Left ventricle myocardium superior (tissue), 1 donor: Measurements from ENCODE around the gene CHAT. TPM values are rescaled to one million over a fixed set of nuclear protein-coding genes. Genes with fewer than 3 reads are reported as not detected.

Experiments
- ATAC-seq: fragments of 200-7000 bp; cut with Tn5 transposase; one replicate; pipeline ENCODE4 v1.9.1; 2020; ENCODE audit warnings: mild to moderate bottlenecking, moderate library complexity
- DNase-seq: peaks from one replicate; pipeline ENCODE4 v3.0.0-alpha.2; 2020
- intact Hi-C: fragments of 100-400 bp; cut with micrococcal nuclease; formaldehyde crosslinking; loops from one replicate; pipeline ENCODE4 v1.11.0; 2022
- total RNA-seq: library from RNA; stranded (reverse); fragmentation: NEBNext Ultra II Directional; extraction: Animal tissue kit (Norgen Biotek cat#: 25700); gene quantifications from one replicate; pipeline ENCODE4 v1.2.1, GENCODE V29; 2021
- donor health status: DM: no; HTN: yes; CAD: no; lungs with severe emphysema.

Gene CHAT
- total RNA-seq, 1 donor from 2014 or later = not detected

- ATAC-seq (no peak), DNase-seq (no peak)
- intact Hi-C loops = no loop called here
These were observed 8.9 kb downstream of the CHAT start for GRCh38 chr10:49622426-49623425.

- DNase-seq (no peak), ATAC-seq (no peak)
- intact Hi-C loops = no loop called here
These were observed 10.8 kb downstream of the CHAT start for GRCh38 chr10:49624629-49625028.

DNA sequence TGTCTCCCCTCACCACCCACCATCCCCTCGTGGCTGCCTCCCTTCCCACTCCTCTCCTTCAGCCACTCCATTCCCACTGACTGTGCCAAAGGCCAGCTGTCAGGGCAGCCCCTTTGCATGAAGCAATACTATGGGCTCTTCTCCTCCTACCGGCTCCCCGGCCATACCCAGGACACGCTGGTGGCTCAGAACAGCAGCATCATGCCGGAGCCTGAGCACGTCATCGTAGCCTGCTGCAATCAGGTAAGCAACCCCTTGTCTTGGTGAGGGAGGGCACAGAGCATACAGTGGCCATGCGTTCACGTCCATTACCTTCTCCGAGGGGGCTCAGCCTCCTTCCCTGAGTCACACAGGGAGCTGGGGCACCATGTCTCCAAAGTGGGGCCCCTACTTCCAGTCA, 11.6 kb downstream of the CHAT start:
- intact Hi-C loops = no loop called here
- no peak for DNase-seq
- ATAC-seq = no peak

DNA sequence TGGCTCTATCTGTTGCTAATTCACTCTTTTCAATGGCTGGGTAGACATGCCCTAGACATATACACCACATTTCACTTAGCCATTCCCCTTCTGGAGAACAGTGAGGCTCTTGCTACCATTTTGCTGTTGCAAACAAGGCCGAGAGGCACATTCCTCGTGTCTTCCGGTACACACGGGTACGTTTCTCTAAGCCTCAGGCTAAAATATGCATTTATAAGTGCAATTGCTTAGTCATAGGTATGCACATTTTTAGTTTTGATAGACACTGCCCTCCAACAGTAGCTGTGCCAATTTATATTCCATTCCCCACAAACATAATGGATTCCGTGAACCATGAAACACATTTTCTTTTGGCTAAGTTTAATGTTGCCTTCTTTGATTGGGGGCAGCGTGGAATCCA, 13.2 kb downstream of the CHAT start:
- ATAC-seq (no peak), DNase-seq (no peak)
- intact Hi-C loops = no loop called here

- ATAC-seq = no peak
- DNase-seq = no peak
These were observed 13.9 kb downstream of the CHAT start for GRCh38 chr10:49627644-49628247.

GRCh38 chr10:49628599-49628998, 14.8 kb downstream of the CHAT start:
- ATAC-seq = no peak
- no peak for DNase-seq
- intact Hi-C loops = no loop called here

More at GRCh38 chr10:49627644-49628247, 13.9 kb downstream of the CHAT start:
- intact Hi-C loops = no loop called here

DNA sequence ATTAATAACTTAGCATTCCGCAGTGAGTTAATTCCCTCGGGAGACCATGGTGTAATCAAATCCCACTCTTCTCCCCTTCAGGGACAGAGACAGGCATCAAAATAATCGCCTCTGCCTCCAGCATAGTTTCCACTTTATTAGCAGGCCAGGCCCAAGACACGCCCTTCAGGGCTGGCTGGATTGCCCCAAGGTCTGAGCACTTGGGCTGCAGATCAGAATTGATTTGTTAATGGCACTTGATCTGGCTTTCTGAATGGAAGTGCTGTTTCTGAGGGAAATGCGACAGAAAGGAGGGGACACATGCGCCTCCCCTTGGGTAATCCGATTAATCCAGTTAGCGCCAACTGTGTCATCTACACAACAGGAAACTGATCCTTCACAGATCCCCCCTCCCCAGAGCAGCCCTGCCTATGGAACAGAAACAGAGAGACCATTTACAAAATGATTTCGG, 15.6 kb downstream of the CHAT start:
- ATAC-seq (no peak), DNase-seq (no peak)
- intact Hi-C loops = no loop called here

- ATAC-seq (no peak), DNase-seq (no peak)
- intact Hi-C loops = no loop called here
These were observed 18.1 kb downstream of the CHAT start for GRCh38 chr10:49631975-49632374.

DNA sequence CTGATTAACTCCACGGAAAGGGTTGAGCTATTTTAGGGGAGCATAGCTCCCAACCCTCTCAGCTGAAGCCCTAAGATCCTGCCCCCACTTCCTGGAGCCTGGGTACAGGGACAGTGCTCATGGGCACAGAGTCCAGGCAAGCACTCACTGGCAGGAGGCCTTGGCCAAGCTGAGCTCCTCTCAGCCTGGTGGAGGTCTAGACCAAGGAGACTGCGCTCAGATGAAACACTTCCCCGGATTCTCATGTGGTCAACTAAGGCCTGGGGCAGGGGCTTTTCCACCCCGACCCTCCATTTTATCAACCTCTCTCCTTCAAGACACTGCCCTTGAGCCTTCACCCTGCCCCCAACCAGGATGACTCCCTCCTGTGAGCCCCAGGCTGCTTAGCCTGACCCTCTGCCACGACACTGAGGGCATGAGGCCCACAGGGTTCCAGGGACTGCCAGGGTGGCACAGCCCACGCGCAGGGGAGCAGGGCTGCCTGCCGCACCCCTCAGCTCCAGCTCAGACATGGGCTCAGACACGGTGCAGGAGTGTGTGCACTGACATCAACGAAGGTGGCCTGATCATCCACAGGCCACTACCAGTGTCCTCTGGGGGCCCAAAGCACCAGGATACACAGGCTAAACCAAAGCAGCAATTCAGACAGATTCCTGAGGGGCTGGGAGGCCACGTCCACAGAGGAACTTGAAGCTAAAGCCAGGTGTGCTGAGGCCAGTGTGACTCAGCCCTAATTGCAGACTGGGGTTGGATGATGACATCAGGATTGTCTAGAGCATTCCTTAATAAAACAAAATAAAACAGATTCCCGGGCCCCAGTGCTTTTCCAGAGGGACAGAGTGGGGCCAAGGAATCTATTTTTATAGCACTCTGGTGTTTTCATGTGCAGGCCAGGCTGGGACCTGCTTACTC, 18.8 kb downstream of the CHAT start:
- intact Hi-C loops = no loop called here
- no peak for ATAC-seq
- no peak for DNase-seq

- ATAC-seq (no peak), DNase-seq (no peak)
- intact Hi-C loops = no loop called here
These were observed 19.7 kb downstream of the CHAT start for GRCh38 chr10:49633327-49634068.

DNA sequence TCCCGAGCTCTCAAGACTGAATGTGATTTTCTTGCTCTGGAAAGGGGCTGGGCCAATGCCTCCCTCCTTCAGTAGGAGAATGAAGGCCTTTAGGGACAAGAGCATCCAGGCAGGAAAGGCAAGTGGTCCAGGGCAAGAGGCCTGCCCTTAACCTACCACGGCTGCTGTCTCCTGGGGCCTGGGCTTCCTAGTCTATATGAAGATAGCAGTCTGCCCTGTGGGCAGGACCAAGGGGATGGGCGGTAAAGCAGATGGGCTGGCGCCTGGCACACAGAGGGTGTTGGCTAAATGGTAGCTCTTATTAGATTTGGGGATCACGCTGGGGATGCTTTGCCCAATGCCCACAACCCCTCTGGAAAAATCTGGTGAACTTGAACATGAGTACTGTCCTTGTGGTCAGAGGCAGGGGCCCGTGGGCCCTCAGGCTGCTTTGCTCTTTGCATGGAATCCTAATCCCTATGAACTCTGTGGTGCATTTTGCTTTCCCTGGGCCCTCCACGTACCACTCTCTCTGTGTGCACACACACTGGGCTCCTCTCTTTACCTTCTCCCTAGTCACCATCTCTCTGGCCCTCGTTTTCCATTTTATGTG, 20.3 kb downstream of the CHAT start:
- intact Hi-C loops = no loop called here
- ATAC-seq (no peak), DNase-seq (no peak)

DNA sequence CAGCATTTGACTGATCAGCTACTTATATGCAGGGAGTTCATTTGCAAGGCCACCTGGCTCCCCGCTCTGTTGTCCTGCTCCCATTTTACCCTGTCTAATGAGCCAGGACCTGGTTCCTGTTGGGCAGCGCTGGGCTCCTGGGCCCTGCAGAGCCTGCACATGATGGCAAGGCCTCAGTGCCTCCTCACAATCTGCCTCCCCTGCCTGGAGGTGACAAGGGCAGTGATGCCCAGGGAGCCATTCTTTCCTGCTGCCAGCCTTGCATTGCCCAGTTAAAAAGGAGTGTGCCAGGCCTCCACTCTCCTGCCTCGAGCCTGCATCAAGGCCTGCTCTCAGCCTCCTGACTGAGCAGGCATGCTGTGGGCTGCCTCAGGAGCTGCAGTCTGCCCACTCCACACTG, 28.5 kb downstream of the CHAT start:
- intact Hi-C loops = no loop called here
- ATAC-seq = no peak
- no peak for DNase-seq

- intact Hi-C loops = no loop called here
- ATAC-seq (no peak), DNase-seq (no peak)
These were observed 29.6 kb downstream of the CHAT start for GRCh38 chr10:49643241-49644034.

- no peak for ATAC-seq
- DNase-seq = no peak
- intact Hi-C loops = no loop called here
These were observed 30.3 kb downstream of the CHAT start for GRCh38 chr10:49644035-49644646.

GRCh38 chr10:49645417-49645816, 31.6 kb downstream of the CHAT start:
- intact Hi-C loops = no loop called here
- no peak for ATAC-seq
- no peak for DNase-seq

GRCh38 chr10:49645871-49646870, 32.3 kb downstream of the CHAT start:
- intact Hi-C loops = no loop called here
- DNase-seq (no peak), ATAC-seq (no peak)
